GM23248 (cell line): ENCODE results near the gene KLHL3.

Experiments used
- EZH2 ChIP-seq: fragments of 200-600 bp; sonication (generic); IDR thresholded peaks from 2 replicates; pipeline ENCODE4 v1.6.1; 2018; ENCODE audit warnings: antibody characterized with exemption, mild to moderate bottlenecking; ENCODE audit not compliant: insufficient read depth, poor library complexity, severe bottlenecking
- EZH2phosphoT487 ChIP-seq: fragments of 200-600 bp; sonication (generic); IDR thresholded peaks from 2 replicates; pipeline ENCODE4 v1.6.1; 2018; ENCODE audit warnings: antibody characterized with exemption, moderate library complexity, mild to moderate bottlenecking, low read depth; ENCODE audit not compliant: insufficient read depth

DNA sequence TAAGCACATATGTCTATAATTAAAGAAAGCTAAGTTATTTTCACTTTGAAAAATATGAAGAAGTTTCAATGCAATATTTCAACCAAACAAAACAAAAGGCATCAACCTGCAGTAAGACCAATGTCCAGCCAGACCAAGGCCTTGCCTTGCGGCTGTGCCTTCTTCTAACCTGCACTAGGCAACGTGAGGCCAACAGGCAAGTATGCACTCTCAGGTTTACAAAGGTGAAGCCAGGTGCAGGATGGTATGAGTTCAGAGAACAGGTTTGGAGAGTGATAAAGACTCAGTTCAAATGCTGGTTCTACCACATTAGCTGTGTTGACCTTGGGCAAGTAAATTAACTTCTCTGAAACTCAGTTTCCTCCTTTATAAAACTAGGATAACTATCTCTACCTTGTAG lies 79.3 kb downstream of the KLHL3 start:
- TF ChIP-seq EZH2 (no peak), EZH2phosphoT487 (no peak)
